ENCODE measurements around the gene PRKACA. TPM values are rescaled to one million over a fixed set of nuclear protein-coding genes. Genes with fewer than 3 reads are reported as not detected.

The PRKACA gene
- total and polyA plus RNA-seq, 2 experiments from 2014 or later: 5.3 to 37.4 TPM

- H4K20me1 ChIP-seq (ENCODE audit: insufficient read depth): no peaks in the 10 kb centered on the region
- H3K79me2 ChIP-seq (ENCODE audit: insufficient read depth): no peaks in the 10 kb centered on the region
- no peak overlapping the region for H3K4me3 ChIP-seq
- H3K4me1 ChIP-seq (ENCODE audit: insufficient read depth): no peaks in the 10 kb centered on the region
- no peaks in the 10 kb centered on the region for H3F3A ChIP-seq (ENCODE audit: insufficient read depth)
- in situ Hi-C loops (cut with MboI): no loop called here
- 78 to 85% methylated on average over 6 to 11 of the region's 11 CpGs for WGBS, 2 experiments (ENCODE audit: low coverage in 1 of 2, low lambda C conversion rate in 2 of 2, missing lambda C conversion rate in 2 of 2)
- TF ChIP-seq EZH2 (IDR thresholded peaks at IDR 0.05; ENCODE audit: insufficient read depth, poor library complexity, severe bottlenecking) (no peak), EZH2phosphoT487 (IDR thresholded peaks at IDR 0.05; ENCODE audit: insufficient read depth, low read depth) (no peak)
- no peak overlapping the region for H3K27ac ChIP-seq
- H3K27me3 ChIP-seq (replicated peaks; ENCODE audit: insufficient read depth): peaks cover 12% of the 10 kb centered on the region; the same call in 1 of the 2 replicates
- H3K36me3 ChIP-seq (ENCODE audit: low read depth): no peaks in the 10 kb centered on the region
- H3K4me2 ChIP-seq (ENCODE audit: unreplicated experiment): no peak overlapping the region
- H3K9me2 ChIP-seq (ENCODE audit: insufficient read depth): no peaks in the 10 kb centered on the region
- no peak overlapping the region for H3K9ac ChIP-seq
- DNase-seq: no peak
- H3K9me3 ChIP-seq (ENCODE audit: low read depth): no peaks in the 10 kb centered on the region
- H2AFZ ChIP-seq: no peak overlapping the region
Observed at GRCh38 chr19:14054721-14055120, 62.8 kb downstream of the PRKACA start.

- in situ Hi-C loops (cut with MboI): no loop called here
Observed at GRCh38 chr19:14054099-14054498, 63.5 kb downstream of the PRKACA start.

GRCh38 chr19:14053500-14053899 lies 64.1 kb downstream of the PRKACA start:
- Histone ChIP-seq H3K4me1 (ENCODE audit: insufficient read depth) (no peaks in the 10 kb centered on the region), H4K20me1 (ENCODE audit: insufficient read depth) (no peaks in the 10 kb centered on the region), H3K4me2 (ENCODE audit: unreplicated experiment) (no peak overlapping the region), H3K4me3 (no peak overlapping the region), H3K27me3 (replicated peaks; ENCODE audit: insufficient read depth) (peaks cover 5% of the 10 kb centered on the region; the same call in 1 of the 2 replicates), H2AFZ (no peak overlapping the region), H3F3A (ENCODE audit: insufficient read depth) (no peaks in the 10 kb centered on the region), H3K36me3 (ENCODE audit: low read depth) (no peaks in the 10 kb centered on the region), H3K27ac (no peak overlapping the region), H3K9me2 (ENCODE audit: insufficient read depth) (no peaks in the 10 kb centered on the region), H3K79me2 (ENCODE audit: insufficient read depth) (no peaks in the 10 kb centered on the region), H3K9me3 (ENCODE audit: low read depth) (no peaks in the 10 kb centered on the region), H3K9ac (no peak overlapping the region)
- 87 to 97% methylated on average over 8 to 11 of the region's 11 CpGs for WGBS, 2 experiments (ENCODE audit: low coverage in 1 of 2, low lambda C conversion rate in 2 of 2, missing lambda C conversion rate in 2 of 2)
- TF ChIP-seq EZH2 (IDR thresholded peaks at IDR 0.05; ENCODE audit: insufficient read depth, poor library complexity, severe bottlenecking) (no peak), EZH2phosphoT487 (IDR thresholded peaks at IDR 0.05; ENCODE audit: insufficient read depth, low read depth) (no peak)
- in situ Hi-C loops (cut with MboI): no loop called here
- no peak for DNase-seq

More at GRCh38 chr19:14054099-14054498, 63.5 kb downstream of the PRKACA start:
- Histone ChIP-seq H3K4me1 (ENCODE audit: insufficient read depth) (no peaks in the 10 kb centered on the region), H4K20me1 (ENCODE audit: insufficient read depth) (no peaks in the 10 kb centered on the region), H3K27ac (no peak overlapping the region), H3K9ac (no peak overlapping the region), H3K36me3 (ENCODE audit: low read depth) (no peaks in the 10 kb centered on the region), H3K9me3 (ENCODE audit: low read depth) (no peaks in the 10 kb centered on the region), H3F3A (ENCODE audit: insufficient read depth) (no peaks in the 10 kb centered on the region), H3K27me3 (replicated peaks; ENCODE audit: insufficient read depth) (peaks cover 11% of the 10 kb centered on the region; the same call in 1 of the 2 replicates), H3K9me2 (ENCODE audit: insufficient read depth) (no peaks in the 10 kb centered on the region), H3K79me2 (ENCODE audit: insufficient read depth) (no peaks in the 10 kb centered on the region), H2AFZ (no peak overlapping the region), H3K4me3 (no peak overlapping the region), H3K4me2 (ENCODE audit: unreplicated experiment) (no peak overlapping the region)
- no peak for DNase-seq
- no peak for TF ChIP-seq EZH2phosphoT487 (IDR thresholded peaks at IDR 0.05; ENCODE audit: insufficient read depth, low read depth)
- TF ChIP-seq EZH2 (IDR thresholded peaks at IDR 0.05; ENCODE audit: insufficient read depth, poor library complexity, severe bottlenecking): no peak
- 97 to 98% methylated on average over 5 to 6 of the region's 6 CpGs for WGBS, 2 experiments (ENCODE audit: low coverage in 1 of 2, low lambda C conversion rate in 2 of 2, missing lambda C conversion rate in 2 of 2)

GRCh38 chr19:14053032-14053431 lies 64.5 kb downstream of the PRKACA start:
- TF ChIP-seq EZH2phosphoT487 (IDR thresholded peaks at IDR 0.05; ENCODE audit: insufficient read depth, low read depth): no peak
- no peak for TF ChIP-seq EZH2 (IDR thresholded peaks at IDR 0.05; ENCODE audit: insufficient read depth, poor library complexity, severe bottlenecking)
- Histone ChIP-seq H3K36me3 (ENCODE audit: low read depth) (no peaks in the 10 kb centered on the region), H3K79me2 (ENCODE audit: insufficient read depth) (no peaks in the 10 kb centered on the region), H3K9ac (no peak overlapping the region), H3K4me3 (no peak overlapping the region), H3K27ac (no peak overlapping the region), H2AFZ (no peak overlapping the region), H3K4me1 (ENCODE audit: insufficient read depth) (no peaks in the 10 kb centered on the region), H3K27me3 (replicated peaks; ENCODE audit: insufficient read depth) (0 out of 2 replicates have a peak, but pooled peaks cover under 1% of the 10 kb centered on the region), H3K9me2 (ENCODE audit: insufficient read depth) (no peaks in the 10 kb centered on the region), H4K20me1 (ENCODE audit: insufficient read depth) (no peaks in the 10 kb centered on the region), H3F3A (ENCODE audit: insufficient read depth) (no peaks in the 10 kb centered on the region), H3K9me3 (ENCODE audit: low read depth) (no peaks in the 10 kb centered on the region), H3K4me2 (ENCODE audit: unreplicated experiment) (no peak overlapping the region)
- in situ Hi-C loops (cut with MboI): no loop called here
- 90 to 94% methylated on average over 3 of the region's 3 CpGs for WGBS, 2 experiments (ENCODE audit: low coverage in 1 of 2, low lambda C conversion rate in 2 of 2, missing lambda C conversion rate in 2 of 2)
- DNase-seq: no peak

GRCh38 chr19:14052470-14052869 lies 65.1 kb downstream of the PRKACA start:
- H3K9me3 ChIP-seq (ENCODE audit: low read depth): no peaks in the 10 kb centered on the region
- no peak for DNase-seq
- no peak overlapping the region for H3K27ac ChIP-seq
- no peaks in the 10 kb centered on the region for H3F3A ChIP-seq (ENCODE audit: insufficient read depth)
- H3K36me3 ChIP-seq (ENCODE audit: low read depth): no peaks in the 10 kb centered on the region
- H4K20me1 ChIP-seq (ENCODE audit: insufficient read depth): no peaks in the 10 kb centered on the region
- H3K27me3 ChIP-seq (replicated peaks; ENCODE audit: insufficient read depth): no peaks in the 10 kb centered on the region
- H3K4me2 ChIP-seq (ENCODE audit: unreplicated experiment): no peak overlapping the region
- H3K4me1 ChIP-seq (ENCODE audit: insufficient read depth): no peaks in the 10 kb centered on the region
- no peak overlapping the region for H2AFZ ChIP-seq
- no peaks in the 10 kb centered on the region for H3K79me2 ChIP-seq (ENCODE audit: insufficient read depth)
- no peak overlapping the region for H3K9ac ChIP-seq
- H3K9me2 ChIP-seq (ENCODE audit: insufficient read depth): no peaks in the 10 kb centered on the region
- no peak overlapping the region for H3K4me3 ChIP-seq
- 71 to 74% methylated on average over 6 of the region's 6 CpGs for WGBS, 2 experiments (ENCODE audit: low coverage in 1 of 2, low lambda C conversion rate in 2 of 2, missing lambda C conversion rate in 2 of 2)
- no peak for TF ChIP-seq EZH2 (IDR thresholded peaks at IDR 0.05; ENCODE audit: insufficient read depth, poor library complexity, severe bottlenecking)
- TF ChIP-seq EZH2phosphoT487 (IDR thresholded peaks at IDR 0.05; ENCODE audit: insufficient read depth, low read depth): no peak
- in situ Hi-C loops (cut with MboI): no loop called here

Data from GM23248 (cell line).